GM10248 (cell line): ENCODE results near the gene ARSB.

Experiments used
- CTCF ChIA-PET: fragments of 300-600 bp; sonication (Branson Sonifier 250); formaldehyde crosslinking; extraction: SDS; loops from one replicate; lab custom pipeline; 2021; ENCODE audit warnings: antibody characterized with exemption; lab: Yijun Ruan, JAX
- POLR2A ChIA-PET: fragments of 350-650 bp; sonication (Branson Sonifier 250); formaldehyde crosslinking; extraction: SDS; loops from one replicate; lab custom pipeline; 2020; ENCODE audit warnings: antibody characterized with exemption; lab: Yijun Ruan, JAX
- DNase-seq: peaks from one replicate; pipeline ENCODE4 v3.0.0; 2012; ENCODE audit errors: extremely low spot score
- CTCF ChIP-seq: IDR thresholded peaks from 2 replicates; pipeline ENCODE4 v1.5.1; 2012; ENCODE audit warnings: mild to moderate bottlenecking, low read depth; ENCODE audit errors: extremely low read depth, missing control alignments, control extremely low read depth

Gene ARSB

DNA sequence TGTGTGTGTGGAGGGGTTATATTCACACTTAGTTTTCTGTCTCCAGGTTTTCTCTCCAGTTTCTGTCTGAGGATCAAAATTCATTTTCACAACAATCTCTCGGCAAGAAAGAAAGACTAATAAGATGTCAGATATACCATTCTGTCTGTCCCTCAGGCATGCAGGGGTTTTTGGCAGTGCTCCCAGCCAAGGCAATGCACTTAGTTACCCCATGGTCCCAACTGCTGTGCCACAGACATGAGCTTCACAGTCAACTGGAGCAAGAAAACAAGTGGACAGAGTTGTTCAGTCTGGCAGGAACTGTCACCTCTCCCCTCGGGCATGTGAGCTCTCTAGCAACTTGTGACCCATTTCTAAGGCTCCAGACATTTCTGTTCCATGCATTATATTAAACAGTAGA, 234.8 kb downstream of the ARSB start:
- CTCF ChIA-PET: interaction anchor here (0.8 kb wide), 1 partner anchor 10 kb away, joined by 3 read pairs; no protein-coding TSS in a partner anchor
- TF ChIP-seq CTCF: no peak
- no peak for DNase-seq
- POLR2A ChIA-PET: no interaction called here

DNA sequence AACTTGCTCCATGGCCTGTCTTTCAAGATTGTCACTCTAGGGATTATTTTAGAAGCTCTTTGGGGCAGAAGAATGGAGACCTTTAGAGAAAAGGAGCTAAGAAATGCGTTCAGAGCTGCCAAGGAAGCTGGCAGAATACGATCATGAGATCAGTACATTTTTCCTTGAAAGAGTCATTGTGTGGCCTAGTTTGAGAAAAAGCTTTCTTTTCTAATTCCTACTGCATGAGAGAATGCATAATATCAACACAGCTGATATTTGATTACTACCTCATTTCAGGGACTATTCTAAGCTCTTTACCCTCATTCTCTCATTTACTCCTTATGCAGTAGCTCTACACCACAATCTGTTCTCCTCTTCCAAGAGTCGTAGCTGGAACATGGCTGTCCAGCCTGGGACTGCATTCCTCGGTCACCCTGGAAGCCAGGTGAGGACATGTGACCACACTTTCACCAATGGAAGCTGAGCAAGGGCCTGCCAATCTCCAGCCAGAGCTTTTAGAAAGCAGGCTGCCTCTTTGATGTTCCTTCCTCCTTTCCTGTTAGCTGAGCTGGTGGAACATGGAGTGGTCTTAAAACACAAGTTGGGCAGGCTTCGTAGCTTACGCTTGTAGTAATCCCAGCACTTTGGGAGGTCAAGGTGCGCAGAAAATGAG, 237.3 kb downstream of the ARSB start:
- POLR2A ChIA-PET: no interaction called here
- no peak for TF ChIP-seq CTCF
- no peak for DNase-seq
- CTCF ChIA-PET: interaction anchor here (0.9 to 3.0 kb wide), 9 partner anchors 9 to 139 kb away, joined by 3 to 14 read pairs (median 4); no protein-coding TSS in a partner anchor

DNA sequence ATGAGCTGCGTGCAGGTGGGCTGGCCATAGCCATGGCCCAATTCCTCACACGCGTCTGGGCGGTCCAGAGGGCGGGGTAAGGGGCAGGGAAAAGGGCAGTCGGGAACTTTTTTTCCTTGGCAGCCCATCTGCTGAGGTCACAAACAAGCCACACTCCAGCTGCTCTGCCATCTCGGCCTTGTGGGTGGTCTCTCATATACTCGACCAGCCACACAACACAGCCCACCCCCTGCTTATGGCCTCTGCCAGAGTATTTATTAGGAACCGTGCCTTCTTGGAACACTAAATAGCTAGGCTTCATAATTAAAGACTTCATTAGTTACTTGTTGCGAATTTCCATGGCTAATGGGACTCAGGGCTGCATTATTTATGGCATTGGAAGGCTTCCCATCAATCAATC, 238.1 kb downstream of the ARSB start:
- ChIA-PET CTCF (interaction anchor here (1.1 to 3.0 kb wide), 4 partner anchors 10 to 13 kb away, joined by 3 to 14 read pairs (median 12); no protein-coding TSS in a partner anchor), POLR2A (no interaction called here)
- no peak for TF ChIP-seq CTCF
- no peak for DNase-seq

GRCh38 chr5:78746021-78746770, 238.9 kb downstream of the ARSB start:
- CTCF ChIA-PET: interaction anchor here (0.8 to 3.0 kb wide), 7 partner anchors 10 to 18 kb away, joined by 3 to 14 read pairs (median 8); no protein-coding TSS in a partner anchor
- no peak for DNase-seq
- TF ChIP-seq CTCF: no peak
- POLR2A ChIA-PET: no interaction called here

- no peak for DNase-seq
- POLR2A ChIA-PET: no interaction called here
- CTCF ChIA-PET: interaction anchor here (0.8 to 2.4 kb wide), 8 partner anchors 8 to 26 kb away, joined by 3 to 12 read pairs (median 4); no protein-coding TSS in a partner anchor
- no peak for TF ChIP-seq CTCF
Observed at GRCh38 chr5:78744951-78745534, 240.1 kb downstream of the ARSB start.

DNA sequence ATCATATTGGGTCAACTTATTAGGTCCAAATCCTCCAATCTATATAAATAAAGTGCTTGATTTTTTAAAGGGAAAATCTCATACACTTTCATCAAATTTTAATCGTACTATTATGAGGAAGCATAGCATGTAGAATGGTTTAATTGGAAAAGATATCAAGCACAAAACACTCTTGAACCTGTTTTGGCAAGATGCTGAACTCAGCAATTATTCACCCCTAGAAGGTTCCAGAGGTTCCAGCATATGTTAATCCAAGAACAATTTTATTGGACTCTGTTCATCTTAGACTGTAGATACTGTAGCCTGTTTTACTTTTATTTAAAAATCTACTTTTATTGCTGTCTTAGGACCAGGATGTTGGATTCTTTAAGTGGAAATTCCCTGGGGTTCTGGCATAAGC, 244.1 kb downstream of the ARSB start:
- CTCF ChIA-PET: no interaction called here
- POLR2A ChIA-PET: no interaction called here
- no peak for TF ChIP-seq CTCF
- DNase-seq: no peak
